Measurements from ENCODE around the gene ZNF790.

ZNF790 gene

GRCh38 chr19:36771261-36772231, 66.6 kb downstream of the ZNF790 start:
- no peak for DNase-seq

Measured in RPMI8226 (cell line).